ENCODE measurements around the gene TJP2.

Gene TJP2

DNA sequence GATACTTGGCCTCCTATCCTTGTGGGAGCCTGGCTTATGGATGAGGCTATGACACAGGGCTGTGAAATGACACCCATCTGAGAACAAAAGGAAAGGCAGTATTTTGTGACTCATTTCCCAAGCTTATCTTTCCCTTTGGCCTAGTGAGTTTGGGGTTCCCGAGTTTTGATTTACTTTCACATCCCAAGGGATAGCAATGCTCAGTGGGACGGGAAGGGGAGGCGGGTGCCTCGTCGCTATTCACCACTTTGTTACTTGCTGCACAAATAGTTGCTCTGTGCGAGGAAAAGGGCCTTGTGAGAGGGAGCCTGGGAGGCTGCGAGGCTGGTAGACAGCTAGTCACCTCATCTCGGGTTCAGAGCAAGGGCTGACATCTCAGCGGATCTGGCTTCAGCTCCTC is 91.8 kb downstream of the TJP2 start:
- Histone ChIP-seq H3K18ac (ENCODE audit: low read length) (peak overlapping the region; percentile 20), H3K27me3 (ENCODE audit: control insufficient read depth in 3 of 3, insufficient read depth in 3 of 3, low read depth in 1 of 3, low read length in 3 of 3) (no peaks in the 10 kb centered on the region), H2AFZ (ENCODE audit: low read length) (no peak overlapping the region), H3K4ac (ENCODE audit: low read length) (no peak overlapping the region), H3K9me3 (replicated peaks in 1 of 2; ENCODE audit: control insufficient read depth in 2 of 2, insufficient read depth in 1 of 2, low read depth in 1 of 2, low read length in 2 of 2) (no peaks in the 10 kb centered on the region), H3K23ac (ENCODE audit: low read depth, low read length, poor library complexity) (no peak overlapping the region), H3K79me1 (ENCODE audit: low read depth, low read length) (no peaks in the 10 kb centered on the region), H4K91ac (ENCODE audit: low read depth, low read length, poor library complexity) (no peak overlapping the region), H3K4me2 (ENCODE audit: insufficient read depth, low read length, poor library complexity, severe bottlenecking) (no peak overlapping the region), H3K9ac (ENCODE audit: low read depth, low read length, poor library complexity) (no peak overlapping the region), H2AK5ac (ENCODE audit: low read depth, low read length) (no peak overlapping the region), H2BK12ac (ENCODE audit: low read length) (no peak overlapping the region), H3K36me3 (replicated peaks in 1 of 2; ENCODE audit: control insufficient read depth in 2 of 2, insufficient read depth in 2 of 2, low read length in 2 of 2) (no peaks in the 10 kb centered on the region), H2BK15ac (ENCODE audit: low read length) (no peak overlapping the region), H3K4me1 (ENCODE audit: control insufficient read depth in 2 of 2, insufficient read depth in 1 of 2, low read depth in 1 of 2, low read length in 2 of 2) (peaks cover 0 to 7% of the 10 kb centered on the region in 2 donors), H3K4me3 (ENCODE audit: low read length in 2 of 2) (no peak overlapping the region), H4K8ac (ENCODE audit: low read depth, low read length) (no peak overlapping the region), H3K14ac (ENCODE audit: low read length) (no peak overlapping the region), H2BK120ac (ENCODE audit: low read depth, low read length) (no peak overlapping the region), H3K27ac (replicated peaks; ENCODE audit: low read length) (no peak overlapping the region), H2BK5ac (ENCODE audit: low read length) (no peak overlapping the region)
- no CpG with 5 or more reads among the region's 9 CpGs for WGBS, 2 donors (ENCODE audit: extremely low coverage in 2 of 2, insufficient read length in 2 of 2, insufficient replicate concordance in 1 of 2)
- DNase-seq (ENCODE audit: low spot score): no peak

- H3K4me3 ChIP-seq (ENCODE audit: low read length in 2 of 2): no peak overlapping the region
- H2AK5ac ChIP-seq (ENCODE audit: low read depth, low read length): no peak overlapping the region
- no peaks in the 10 kb centered on the region for H3K4me1 ChIP-seq (ENCODE audit: control insufficient read depth in 2 of 2, insufficient read depth in 1 of 2, low read depth in 1 of 2, low read length in 2 of 2)
- no peak overlapping the region for H3K23ac ChIP-seq (ENCODE audit: low read depth, low read length, poor library complexity)
- no peaks in the 10 kb centered on the region for H3K79me1 ChIP-seq (ENCODE audit: low read depth, low read length)
- H3K18ac ChIP-seq (ENCODE audit: low read length): no peak overlapping the region
- no CpG with 5 or more reads among the region's 1 CpG for WGBS, 2 donors (ENCODE audit: extremely low coverage in 2 of 2, insufficient read length in 2 of 2, insufficient replicate concordance in 1 of 2)
- H3K4me2 ChIP-seq (ENCODE audit: insufficient read depth, low read length, poor library complexity, severe bottlenecking): no peak overlapping the region
- peaks cover 0 to 1% of the 10 kb centered on the region in 2 donors for H3K9me3 ChIP-seq (replicated peaks in 1 of 2; ENCODE audit: control insufficient read depth in 2 of 2, insufficient read depth in 1 of 2, low read depth in 1 of 2, low read length in 2 of 2)
- no peak for DNase-seq (ENCODE audit: low spot score)
- no peak overlapping the region for H3K4ac ChIP-seq (ENCODE audit: low read length)
- H3K27me3 ChIP-seq (ENCODE audit: control insufficient read depth in 3 of 3, insufficient read depth in 3 of 3, low read depth in 1 of 3, low read length in 3 of 3): no peaks in the 10 kb centered on the region
- no peak overlapping the region for H2AFZ ChIP-seq (ENCODE audit: low read length)
- H4K91ac ChIP-seq (ENCODE audit: low read depth, low read length, poor library complexity): no peak overlapping the region
- H2BK5ac ChIP-seq (ENCODE audit: low read length): no peak overlapping the region
- no peak overlapping the region for H2BK120ac ChIP-seq (ENCODE audit: low read depth, low read length)
- H3K9ac ChIP-seq (ENCODE audit: low read depth, low read length, poor library complexity): no peak overlapping the region
- H2BK15ac ChIP-seq (ENCODE audit: low read length): no peak overlapping the region
- H4K8ac ChIP-seq (ENCODE audit: low read depth, low read length): no peak overlapping the region
- no peak overlapping the region for H3K14ac ChIP-seq (ENCODE audit: low read length)
- no peaks in the 10 kb centered on the region for H3K36me3 ChIP-seq (replicated peaks in 1 of 2; ENCODE audit: control insufficient read depth in 2 of 2, insufficient read depth in 2 of 2, low read length in 2 of 2)
- no peak overlapping the region for H3K27ac ChIP-seq (replicated peaks; ENCODE audit: low read length)
- H2BK12ac ChIP-seq (ENCODE audit: low read length): no peak overlapping the region
Measured at GRCh38 chr9:69272212-69272611, 98.1 kb downstream of the TJP2 start.

DNA sequence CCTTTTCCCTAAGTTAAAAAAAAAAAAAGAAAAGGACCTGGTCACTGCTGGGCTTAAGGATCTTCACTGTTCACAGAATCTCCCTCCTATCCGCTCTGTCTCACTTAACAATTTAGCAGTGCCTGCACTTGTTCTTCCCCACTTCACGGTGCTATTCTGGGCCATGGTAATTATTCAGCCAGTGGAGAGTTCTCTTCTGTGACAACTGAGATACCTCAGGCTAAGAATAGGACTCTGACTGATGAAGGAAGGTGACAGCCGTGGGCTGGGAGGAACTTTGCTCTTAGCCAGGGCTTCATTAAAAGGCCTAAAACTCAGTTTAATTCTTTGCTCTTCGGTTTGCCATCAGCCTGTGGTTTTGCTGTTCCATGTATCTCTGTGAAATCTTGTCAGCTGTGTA is 99.1 kb downstream of the TJP2 start:
- Histone ChIP-seq H3K4me1 (ENCODE audit: control insufficient read depth in 2 of 2, insufficient read depth in 1 of 2, low read depth in 1 of 2, low read length in 2 of 2) (no peaks in the 10 kb centered on the region), H4K91ac (ENCODE audit: low read depth, low read length, poor library complexity) (no peak overlapping the region), H2AK5ac (ENCODE audit: low read depth, low read length) (no peak overlapping the region), H3K4me3 (ENCODE audit: low read length in 2 of 2) (no peak overlapping the region), H2BK120ac (ENCODE audit: low read depth, low read length) (no peak overlapping the region), H3K36me3 (replicated peaks in 1 of 2; ENCODE audit: control insufficient read depth in 2 of 2, insufficient read depth in 2 of 2, low read length in 2 of 2) (no peaks in the 10 kb centered on the region), H2AFZ (ENCODE audit: low read length) (no peak overlapping the region), H3K4me2 (ENCODE audit: insufficient read depth, low read length, poor library complexity, severe bottlenecking) (no peak overlapping the region), H2BK12ac (ENCODE audit: low read length) (no peak overlapping the region), H3K18ac (ENCODE audit: low read length) (no peak overlapping the region), H3K14ac (ENCODE audit: low read length) (no peak overlapping the region), H4K8ac (ENCODE audit: low read depth, low read length) (no peak overlapping the region), H3K4ac (ENCODE audit: low read length) (no peak overlapping the region), H2BK5ac (ENCODE audit: low read length) (no peak overlapping the region), H3K9ac (ENCODE audit: low read depth, low read length, poor library complexity) (no peak overlapping the region), H3K27ac (replicated peaks; ENCODE audit: low read length) (no peak overlapping the region), H2BK15ac (ENCODE audit: low read length) (no peak overlapping the region), H3K9me3 (replicated peaks in 1 of 2; ENCODE audit: control insufficient read depth in 2 of 2, insufficient read depth in 1 of 2, low read depth in 1 of 2, low read length in 2 of 2) (peaks cover 0 to 1% of the 10 kb centered on the region in 2 donors), H3K27me3 (ENCODE audit: control insufficient read depth in 3 of 3, insufficient read depth in 3 of 3, low read depth in 1 of 3, low read length in 3 of 3) (no peaks in the 10 kb centered on the region), H3K23ac (ENCODE audit: low read depth, low read length, poor library complexity) (no peak overlapping the region), H3K79me1 (ENCODE audit: low read depth, low read length) (no peaks in the 10 kb centered on the region)
- no CpG with 5 or more reads among the region's 4 CpGs for WGBS, 2 donors (ENCODE audit: extremely low coverage in 2 of 2, insufficient read length in 2 of 2, insufficient replicate concordance in 1 of 2)
- no peak for DNase-seq (ENCODE audit: low spot score)

GRCh38 chr9:69276775-69277174 is 102.7 kb downstream of the TJP2 start:
- DNase-seq (ENCODE audit: low spot score): no peak
- H3K18ac ChIP-seq (ENCODE audit: low read length): no peak overlapping the region
- H3K9me3 ChIP-seq (replicated peaks in 1 of 2; ENCODE audit: control insufficient read depth in 2 of 2, insufficient read depth in 1 of 2, low read depth in 1 of 2, low read length in 2 of 2): peaks cover 0 to 1% of the 10 kb centered on the region in 2 donors
- no peak overlapping the region for H3K9ac ChIP-seq (ENCODE audit: low read depth, low read length, poor library complexity)
- no peak overlapping the region for H2BK5ac ChIP-seq (ENCODE audit: low read length)
- no peak overlapping the region for H3K23ac ChIP-seq (ENCODE audit: low read depth, low read length, poor library complexity)
- H2AFZ ChIP-seq (ENCODE audit: low read length): no peak overlapping the region
- H3K14ac ChIP-seq (ENCODE audit: low read length): no peak overlapping the region
- no peaks in the 10 kb centered on the region for H3K4me1 ChIP-seq (ENCODE audit: control insufficient read depth in 2 of 2, insufficient read depth in 1 of 2, low read depth in 1 of 2, low read length in 2 of 2)
- H4K8ac ChIP-seq (ENCODE audit: low read depth, low read length): no peak overlapping the region
- H2BK15ac ChIP-seq (ENCODE audit: low read length): no peak overlapping the region
- no CpG with 5 or more reads among the region's 5 CpGs for whole genome bisulfite sequencing, 2 donors (ENCODE audit: extremely low coverage in 2 of 2, insufficient read length in 2 of 2, insufficient replicate concordance in 1 of 2)
- no peak overlapping the region for H4K91ac ChIP-seq (ENCODE audit: low read depth, low read length, poor library complexity)
- H2AK5ac ChIP-seq (ENCODE audit: low read depth, low read length): no peak overlapping the region
- H3K4me2 ChIP-seq (ENCODE audit: insufficient read depth, low read length, poor library complexity, severe bottlenecking): no peak overlapping the region
- H3K27me3 ChIP-seq (ENCODE audit: control insufficient read depth in 3 of 3, insufficient read depth in 3 of 3, low read depth in 1 of 3, low read length in 3 of 3): no peaks in the 10 kb centered on the region
- H3K79me1 ChIP-seq (ENCODE audit: low read depth, low read length): no peaks in the 10 kb centered on the region
- H2BK120ac ChIP-seq (ENCODE audit: low read depth, low read length): no peak overlapping the region
- H3K36me3 ChIP-seq (replicated peaks in 1 of 2; ENCODE audit: control insufficient read depth in 2 of 2, insufficient read depth in 2 of 2, low read length in 2 of 2): no peaks in the 10 kb centered on the region
- no peak overlapping the region for H3K27ac ChIP-seq (replicated peaks; ENCODE audit: low read length)
- no peak overlapping the region for H3K4me3 ChIP-seq (ENCODE audit: low read length in 2 of 2)
- no peak overlapping the region for H2BK12ac ChIP-seq (ENCODE audit: low read length)
- H3K4ac ChIP-seq (ENCODE audit: low read length): no peak overlapping the region

Measured in neuronal stem cell (in vitro differentiated cells).